Esophagus muscularis mucosa (tissue), 3 donors: ENCODE results near the gene TSFM.

Source experiments
- CTCF ChIP-seq, 3 experiments: fragments of 200-600 bp in 2 of 3; fragments of 450-650 bp in 1 of 3; sonication (generic) in 2 of 3; IDR thresholded peaks; one replicate each; pipeline ENCODE4 v1.5.1; 2017 to 2019; ENCODE audit warnings: antibody characterized with exemption in 3 of 3, mild to moderate bottlenecking in 2 of 3, moderate library complexity in 1 of 3
- EP300 ChIP-seq: sonication (generic); formaldehyde crosslinking; IDR thresholded peaks from one replicate; pipeline ENCODE4 v1.6.1; 2017; ENCODE audit warnings: antibody characterized with exemption

GRCh38 chr12:57783466-57783801, 847 bp downstream of the TSFM start:
- no peak for TF ChIP-seq CTCF (IDR thresholded peaks at IDR 0.05)
- TF ChIP-seq EP300 = no peak
